Keratinocyte (primary cell): ENCODE measurements around the gene PAFAH2.

Experiments used
- EZH2 ChIP-seq: IDR thresholded peaks from one replicate; pipeline ENCODE4 v1.6.1; 2012; ENCODE audit warnings: inconsistent platforms, mild to moderate bottlenecking, low read length, moderate library complexity
- TF ChIP-seq, protein P1 (sequence below), 3 experiments: IDR thresholded peaks in 1 of 3; conservative IDR thresholded peaks in 1 of 3; optimal IDR thresholded peaks in 1 of 3; 2 replicates in 2 of 3; 3 replicates in 1 of 3; pipeline versions ENCODE3 to v1.5.1; 2011; ENCODE audit warnings: low read length in 3 of 3, mild to moderate bottlenecking in 3 of 3, moderate library complexity in 2 of 3, control low read depth in 1 of 3, inconsistent platforms in 1 of 3; ENCODE audit not compliant: insufficient read depth in 2 of 3; ENCODE audit errors: extremely low read depth in 1 of 3

GRCh38 chr1:25994402-25995150 lies 3.3 kb downstream of the PAFAH2 start:
- TF ChIP-seq, protein P1, sequence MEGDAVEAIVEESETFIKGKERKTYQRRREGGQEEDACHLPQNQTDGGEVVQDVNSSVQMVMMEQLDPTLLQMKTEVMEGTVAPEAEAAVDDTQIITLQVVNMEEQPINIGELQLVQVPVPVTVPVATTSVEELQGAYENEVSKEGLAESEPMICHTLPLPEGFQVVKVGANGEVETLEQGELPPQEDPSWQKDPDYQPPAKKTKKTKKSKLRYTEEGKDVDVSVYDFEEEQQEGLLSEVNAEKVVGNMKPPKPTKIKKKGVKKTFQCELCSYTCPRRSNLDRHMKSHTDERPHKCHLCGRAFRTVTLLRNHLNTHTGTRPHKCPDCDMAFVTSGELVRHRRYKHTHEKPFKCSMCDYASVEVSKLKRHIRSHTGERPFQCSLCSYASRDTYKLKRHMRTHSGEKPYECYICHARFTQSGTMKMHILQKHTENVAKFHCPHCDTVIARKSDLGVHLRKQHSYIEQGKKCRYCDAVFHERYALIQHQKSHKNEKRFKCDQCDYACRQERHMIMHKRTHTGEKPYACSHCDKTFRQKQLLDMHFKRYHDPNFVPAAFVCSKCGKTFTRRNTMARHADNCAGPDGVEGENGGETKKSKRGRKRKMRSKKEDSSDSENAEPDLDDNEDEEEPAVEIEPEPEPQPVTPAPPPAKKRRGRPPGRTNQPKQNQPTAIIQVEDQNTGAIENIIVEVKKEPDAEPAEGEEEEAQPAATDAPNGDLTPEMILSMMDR (optimal IDR thresholded peaks at IDR 0.05 in 1 of 3, IDR thresholded peaks at IDR 0.05 in 1 of 3, conservative IDR thresholded peaks at IDR 0.05 in 1 of 3; ENCODE audit: extremely low read depth in 1 of 3, insufficient read depth in 2 of 3, low read length in 3 of 3), result no peak
- no peak for TF ChIP-seq EZH2
